ENCODE data around the gene UQCC5. TPM values are rescaled to one million over a fixed set of nuclear protein-coding genes. Genes with fewer than 3 reads are reported as not detected.

UQCC5 gene
- total RNA-seq, 4 donors from 2014 or later, result 1.3 to 60.6 (median 7.0) TPM

- Histone ChIP-seq H3K9me3 (no peaks in the 10 kb centered on the region), H3K27ac (replicated peaks in 1 of 4) (peak overlapping the region in 2 of 4 donors; percentile 16 to 95), H3K27me3 (no peaks in the 10 kb centered on the region), H3K4me1 (peaks cover 52 to 57% (median 55%) of the 10 kb centered on the region in 4 donors), H3K36me3 (peaks cover 0 to 26% (median 10%) of the 10 kb centered on the region in 4 donors), H3K4me3 (peak overlapping the region in 1 of 4 donors; percentile 2)
- no peak for DNase-seq (ENCODE audit: extremely low spot score)
- intact Hi-C loops (cut with DNase I), result no loop called here
- no peak for TF ChIP-seq POLR2AphosphoS5 (IDR thresholded peaks at IDR 0.05)
- TF ChIP-seq EP300 (IDR thresholded peaks at IDR 0.05), result no peak
- TF ChIP-seq POLR2A (IDR thresholded peaks at IDR 0.05; ENCODE audit: low read depth), result no peak
- TF ChIP-seq CTCF (IDR thresholded peaks at IDR 0.05), result no peak
- 89% methylated on average over 5 of the region's 5 CpGs for WGBS
These were observed 2.7 kb downstream of the UQCC5 start for GRCh38 chr3:52539010-52539653.

GRCh38 chr3:52541050-52541449, 4.6 kb downstream of the UQCC5 start:
- H3K27me3 ChIP-seq, result no peaks in the 10 kb centered on the region
- intact Hi-C loops (cut with DNase I), result no loop called here
- no peak overlapping the region for H3K27ac ChIP-seq (replicated peaks in 1 of 4)
- DNase-seq (ENCODE audit: extremely low spot score), result no peak
- H3K9me3 ChIP-seq, result no peaks in the 10 kb centered on the region
- peaks cover 0 to 39% (median 18%) of the 10 kb centered on the region in 4 donors for H3K36me3 ChIP-seq
- H3K4me1 ChIP-seq, result peaks cover 34 to 43% (median 37%) of the 10 kb centered on the region in 4 donors
- no peak overlapping the region for H3K4me3 ChIP-seq
- TF ChIP-seq CTCF (IDR thresholded peaks at IDR 0.05), result no peak
- WGBS, result 91% methylated on average over 2 of the region's 2 CpGs

GRCh38 chr3:52544937-52545336, 8.5 kb downstream of the UQCC5 start:
- WGBS, result 89% methylated on average over 4 of the region's 4 CpGs
- H3K36me3 ChIP-seq, result peaks cover 20 to 71% (median 49%) of the 10 kb centered on the region in 4 donors
- no peak for DNase-seq (ENCODE audit: extremely low spot score)
- H3K4me1 ChIP-seq, result peaks cover 2 to 8% (median 7%) of the 10 kb centered on the region in 4 donors
- H3K27me3 ChIP-seq, result no peaks in the 10 kb centered on the region
- H3K4me3 ChIP-seq, result no peak overlapping the region
- no peak overlapping the region for H3K27ac ChIP-seq (replicated peaks in 1 of 4)
- H3K9me3 ChIP-seq, result no peaks in the 10 kb centered on the region
- TF ChIP-seq POLR2AphosphoS5 (IDR thresholded peaks at IDR 0.05), result no peak
- no peak for TF ChIP-seq POLR2A (IDR thresholded peaks at IDR 0.05; ENCODE audit: low read depth)
- TF ChIP-seq CTCF (IDR thresholded peaks at IDR 0.05), result no peak
- TF ChIP-seq EP300 (IDR thresholded peaks at IDR 0.05), result no peak
- intact Hi-C loops (cut with DNase I), result no loop called here

- H3K4me3 ChIP-seq, result no peak overlapping the region
- WGBS, result 72% methylated on average over 3 of the region's 3 CpGs
- H3K4me1 ChIP-seq, result peaks cover 0 to 13% (median 3%) of the 10 kb centered on the region in 4 donors
- H3K9me3 ChIP-seq, result no peaks in the 10 kb centered on the region
- peaks cover 23 to 77% (median 56%) of the 10 kb centered on the region in 4 donors for H3K36me3 ChIP-seq
- no peak for DNase-seq (ENCODE audit: extremely low spot score)
- no peak for TF ChIP-seq POLR2AphosphoS5 (IDR thresholded peaks at IDR 0.05)
- no peak for TF ChIP-seq CTCF (IDR thresholded peaks at IDR 0.05)
- TF ChIP-seq EP300 (IDR thresholded peaks at IDR 0.05), result no peak
- TF ChIP-seq POLR2A (IDR thresholded peaks at IDR 0.05; ENCODE audit: low read depth), result no peak
- H3K27ac ChIP-seq (replicated peaks in 1 of 4), result no peak overlapping the region
- intact Hi-C loops (cut with DNase I), result no loop called here
- no peaks in the 10 kb centered on the region for H3K27me3 ChIP-seq
These were observed 9.9 kb downstream of the UQCC5 start for GRCh38 chr3:52546111-52546901.

All from esophagus muscularis mucosa (tissue), 4 donors.